ENCODE results near the gene CGB7.

DNA sequence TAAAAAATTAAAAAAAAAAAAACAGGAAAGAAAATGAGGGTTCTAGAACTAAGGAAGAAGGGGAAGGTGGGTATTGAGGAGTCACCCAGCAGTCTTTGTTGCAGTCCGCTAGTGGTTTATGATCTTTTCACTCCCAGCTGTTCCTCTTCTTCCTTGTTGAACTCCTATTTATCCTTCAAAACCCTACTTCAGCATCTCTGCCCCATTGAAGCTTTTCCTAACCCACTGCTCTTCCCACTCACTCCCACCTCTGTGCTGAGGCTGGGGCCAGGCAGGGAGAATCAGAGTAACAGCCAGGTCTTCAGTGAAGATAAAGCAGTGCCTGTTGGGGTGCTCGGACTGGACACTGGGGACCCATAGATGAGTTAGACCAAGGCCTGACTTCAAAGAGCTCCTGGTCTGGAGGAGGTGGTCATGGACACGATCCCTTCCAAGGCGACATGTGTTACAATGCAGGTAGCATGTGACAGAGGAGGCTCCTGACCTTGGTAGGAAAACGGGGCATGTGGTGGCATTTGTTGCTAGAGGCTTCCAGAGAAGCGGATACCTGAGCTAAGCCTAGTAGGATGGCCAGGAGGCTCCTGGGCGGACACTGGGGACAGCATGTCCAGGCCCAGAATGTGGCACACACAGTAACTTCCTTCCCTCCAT is 52.5 kb downstream of the CGB7 start:
- TF ChIP-seq, protein P1, sequence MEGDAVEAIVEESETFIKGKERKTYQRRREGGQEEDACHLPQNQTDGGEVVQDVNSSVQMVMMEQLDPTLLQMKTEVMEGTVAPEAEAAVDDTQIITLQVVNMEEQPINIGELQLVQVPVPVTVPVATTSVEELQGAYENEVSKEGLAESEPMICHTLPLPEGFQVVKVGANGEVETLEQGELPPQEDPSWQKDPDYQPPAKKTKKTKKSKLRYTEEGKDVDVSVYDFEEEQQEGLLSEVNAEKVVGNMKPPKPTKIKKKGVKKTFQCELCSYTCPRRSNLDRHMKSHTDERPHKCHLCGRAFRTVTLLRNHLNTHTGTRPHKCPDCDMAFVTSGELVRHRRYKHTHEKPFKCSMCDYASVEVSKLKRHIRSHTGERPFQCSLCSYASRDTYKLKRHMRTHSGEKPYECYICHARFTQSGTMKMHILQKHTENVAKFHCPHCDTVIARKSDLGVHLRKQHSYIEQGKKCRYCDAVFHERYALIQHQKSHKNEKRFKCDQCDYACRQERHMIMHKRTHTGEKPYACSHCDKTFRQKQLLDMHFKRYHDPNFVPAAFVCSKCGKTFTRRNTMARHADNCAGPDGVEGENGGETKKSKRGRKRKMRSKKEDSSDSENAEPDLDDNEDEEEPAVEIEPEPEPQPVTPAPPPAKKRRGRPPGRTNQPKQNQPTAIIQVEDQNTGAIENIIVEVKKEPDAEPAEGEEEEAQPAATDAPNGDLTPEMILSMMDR (IDR thresholded peaks at IDR 0.05; ENCODE audit: low read depth, low read length, poor library complexity, severe bottlenecking) = no peak
- no peak for TF ChIP-seq EZH2phosphoT487 (IDR thresholded peaks at IDR 0.05; ENCODE audit: borderline replicate concordance, low read length)

Measured in DOHH2 (cell line).